HCT116 (cell line): ENCODE data around the gene WDR70. TPM values are rescaled to one million over a fixed set of nuclear protein-coding genes. Genes with fewer than 3 reads are reported as not detected.

ENCODE experiments used
- ATAC-seq: fragments of 200-7000 bp; cut with Tn5 transposase; 2 replicates; pipeline ENCODE4 v1.9.1; 2020; ENCODE audit warnings: mild to moderate bottlenecking, moderate library complexity
- BruUV-seq: library from RNA; stranded (reverse); fragments of 400-500 nt; replicated peaks from 2 replicates; lab custom pipeline; 2021; lab: Mats Ljungman, UMichigan
- CTCF ChIA-PET: fragments of 300-600 bp; sonication (Branson Sonifier 250); formaldehyde crosslinking; loops from one replicate; lab custom pipeline; 2021; ENCODE audit warnings: antibody characterized with exemption; lab: Charles Lee
- POLR2A ChIA-PET: fragments of 300-600, 350-600 bp; sonication (Branson Sonifier 250); formaldehyde crosslinking; loops from one replicate; lab custom pipeline; 2021; ENCODE audit warnings: antibody characterized with exemption; lab: Charles Lee
- RAD21 ChIA-PET, 2 experiments: fragments of 300-600 bp; sonication (Branson Sonifier 250); formaldehyde crosslinking; loops; one replicate each; lab custom pipeline; 2023; ENCODE audit warnings: low total read pairs in 2 of 2; ENCODE audit not compliant: uncharacterized antibody in 2 of 2, unreplicated experiment in 2 of 2, low non-redundant PET in 1 of 2; lab: Charles Lee
- DNase-seq: peaks from one replicate; pipeline ENCODE4 v3.0.0-alpha.2; 2010; ENCODE audit warnings: low read depth, low spot score
- H2AFZ ChIP-seq: fragments of 200-600 bp; shearing (Covaris generic), sonication (generic); 2 replicates; pipeline ENCODE4 v1.6.1; 2017; ENCODE audit warnings: low read depth, mixed run types, mixed read lengths, antibody characterized with exemption, low read length; ENCODE audit not compliant: poor library complexity, severe bottlenecking
- H3K27ac ChIP-seq: 2 replicates; pipeline ENCODE4 v1.5.1; 2012; ENCODE audit warnings: low read depth, low read length
- H3K27me3 ChIP-seq: fragments of 200-600 bp; sonication (generic); 2 replicates; pipeline ENCODE4 v1.6.1; 2016; ENCODE audit warnings: mixed run types, low read length, mixed read lengths; ENCODE audit not compliant: insufficient read depth
- H3K36me3 ChIP-seq, 2 experiments: fragments of 200-500 bp in 1 of 2; fragments of 200-600 bp in 1 of 2; sonication (Bioruptor generic) in 1 of 2; sonication (generic) in 1 of 2; 2 replicates each; pipeline versions ENCODE4 v1.5.1 to v1.6.1; 2014 to 2016; ENCODE audit warnings: low read length in 2 of 2, inconsistent platforms in 1 of 2, mixed read lengths in 1 of 2, mixed run types in 1 of 2; ENCODE audit not compliant: insufficient read depth in 2 of 2, control insufficient read depth in 1 of 2
- H3K4me1 ChIP-seq, 2 experiments: fragments of 200-600 bp in 1 of 2; sonication (generic) in 1 of 2; 2 replicates each; pipeline versions ENCODE4 v1.5.1 to v1.6.1; 2012 to 2017; ENCODE audit warnings: low read length in 2 of 2, inconsistent platforms in 1 of 2, mild to moderate bottlenecking in 1 of 2, mixed read lengths in 1 of 2, mixed run types in 1 of 2, moderate library complexity in 1 of 2; ENCODE audit not compliant: insufficient read depth in 2 of 2, control insufficient read depth in 1 of 2
- H3K4me2 ChIP-seq: fragments of 200-600 bp; sonication (generic); 2 replicates; pipeline ENCODE4 v1.6.1; 2017; ENCODE audit warnings: mixed run types, low read length, mixed read lengths
- H3K4me3 ChIP-seq, 2 experiments: fragments of 200-600 bp in 1 of 2; sonication (generic) in 1 of 2; replicated peaks in 1 of 2; 2 replicates each; pipeline ENCODE4 v1.5.1; 2011 to 2016; ENCODE audit warnings: low read length in 2 of 2, control low read depth in 1 of 2, low read depth in 1 of 2, mild to moderate bottlenecking in 1 of 2, mixed read lengths in 1 of 2, mixed run types in 1 of 2
- H3K79me2 ChIP-seq: fragments of 200-600 bp; sonication (generic); 2 replicates; pipeline ENCODE4 v1.6.1; 2017; ENCODE audit warnings: mild to moderate bottlenecking, mixed run types, low read length, moderate library complexity, mixed read lengths; ENCODE audit not compliant: insufficient read depth
- H3K9ac ChIP-seq: fragments of 200-600 bp; sonication (generic); 2 replicates; pipeline ENCODE4 v1.6.1; 2016; ENCODE audit warnings: low read length, mixed read lengths
- H3K9me2 ChIP-seq: fragments of 200-600 bp; sonication (generic), shearing (Covaris generic); 2 replicates; pipeline ENCODE4 v1.6.1; 2017; ENCODE audit warnings: mixed run types, mild to moderate bottlenecking, moderate library complexity; ENCODE audit not compliant: insufficient read depth
- H3K9me3 ChIP-seq, 2 experiments: fragments of 200-500 bp in 1 of 2; fragments of 200-600 bp in 1 of 2; sonication (Bioruptor generic) in 1 of 2; sonication (generic) in 1 of 2; 2 replicates each; pipeline ENCODE4 v1.6.1; 2014 to 2017; ENCODE audit warnings: low read length in 2 of 2, mixed read lengths in 2 of 2, inconsistent platforms in 1 of 2, low read depth in 1 of 2, mild to moderate bottlenecking in 1 of 2, mixed run types in 1 of 2, moderate library complexity in 1 of 2; ENCODE audit not compliant: control insufficient read depth in 1 of 2, insufficient read depth in 1 of 2
- H4K20me1 ChIP-seq: fragments of 200-600 bp; sonication (generic), shearing (Covaris generic); 2 replicates; pipeline ENCODE4 v1.6.1; 2017; ENCODE audit warnings: mixed run types, mild to moderate bottlenecking, moderate library complexity; ENCODE audit not compliant: insufficient read depth
- CTCF ChIP-seq, 3 experiments: fragments of 200-600 bp in 1 of 3; sonication (generic) in 1 of 3; IDR thresholded peaks in 2 of 3; conservative IDR thresholded peaks in 1 of 3; 2 replicates each; pipeline ENCODE4 v1.5.1; 2012 to 2017; ENCODE audit warnings: low read depth in 2 of 3, low read length in 2 of 3, antibody characterized with exemption in 1 of 3, borderline replicate concordance in 1 of 3, control low read depth in 1 of 3, mild to moderate bottlenecking in 1 of 3, mixed read lengths in 1 of 3, mixed run types in 1 of 3, moderate library complexity in 1 of 3; ENCODE audit not compliant: insufficient read depth in 1 of 3
- REST ChIP-seq: IDR thresholded peaks from 2 replicates; pipeline ENCODE4 v1.6.1; 2012; ENCODE audit warnings: low read depth
- SIN3A ChIP-seq: IDR thresholded peaks from 2 replicates; pipeline ENCODE4 v1.6.1; 2012; ENCODE audit warnings: low read depth
- SP1 ChIP-seq: IDR thresholded peaks from 2 replicates; pipeline ENCODE4 v1.6.1; 2012; ENCODE audit warnings: low read depth
- SRF ChIP-seq: IDR thresholded peaks from 2 replicates; pipeline ENCODE4 v1.6.1; 2012; ENCODE audit warnings: low read depth
- ZFX ChIP-seq: fragments of 450-650 bp; IDR thresholded peaks from 2 replicates; pipeline ENCODE4 v1.6.1; 2017
- intact Hi-C: fragments of 100-400 bp; cut with micrococcal nuclease; formaldehyde crosslinking; loops from 2 replicates; pipeline ENCODE4 v1.10.0; 2022
- total RNA-seq: library from RNA; stranded (reverse); gene quantifications from one replicate; pipeline ENCODE4 v1.2.1, GENCODE V29; 2021; ENCODE audit not compliant: unreplicated experiment

Gene WDR70
- total RNA-seq, 1 experiment from 2014 or later = 31.1 TPM

GRCh38 chr5:37428044-37428443 is 48.9 kb downstream of the WDR70 start:
- Histone ChIP-seq H3K9me3 (no peaks in the 10 kb centered on the region), H3K79me2 (no peaks in the 10 kb centered on the region), H3K9me2 (no peaks in the 10 kb centered on the region), H3K36me3 (no peaks in the 10 kb centered on the region), H2AFZ (no peak overlapping the region), H3K4me2 (no peak overlapping the region), H3K4me1 (no peaks in the 10 kb centered on the region), H4K20me1 (no peaks in the 10 kb centered on the region), H3K27ac (no peak overlapping the region), H3K9ac (no peak overlapping the region), H3K27me3 (no peaks in the 10 kb centered on the region), H3K4me3 (no peak overlapping the region)
- DNase-seq = no peak
- intact Hi-C loops = no loop called here
- TF ChIP-seq SRF = no peak
- ChIA-PET POLR2A (no interaction called here), RAD21 (no interaction called here), CTCF (interaction anchor here (1.8 kb wide), 1 partner anchor 15 kb away, joined by 5 read pairs; no protein-coding TSS in a partner anchor)
- BruUV-seq = no TSS peak
- ATAC-seq = no peak

GRCh38 chr5:37435261-37435660 is 56.1 kb downstream of the WDR70 start:
- H2AFZ ChIP-seq = no peak overlapping the region
- H3K4me3 ChIP-seq = no peak overlapping the region
- H3K4me2 ChIP-seq = no peak overlapping the region
- H4K20me1 ChIP-seq = no peaks in the 10 kb centered on the region
- intact Hi-C loops = no loop called here
- TF ChIP-seq ZFX (no peak), SP1 (no peak), CTCF (IDR thresholded peaks at IDR 0.05 in 2 of 3, conservative IDR thresholded peaks at IDR 0.05 in 1 of 3; ENCODE audit: borderline replicate concordance in 1 of 3, insufficient read depth in 1 of 3, low read depth in 2 of 3, low read length in 2 of 3) (no peak), REST (no peak), SIN3A (no peak)
- H3K27me3 ChIP-seq = no peaks in the 10 kb centered on the region
- no peaks in the 10 kb centered on the region for H3K9me2 ChIP-seq
- no peak overlapping the region for H3K27ac ChIP-seq
- H3K36me3 ChIP-seq = no peaks in the 10 kb centered on the region; a peak in 1 of 4 replicates
- ChIA-PET RAD21 (no interaction called here), CTCF (no interaction called here), POLR2A (no interaction called here)
- no peaks in the 10 kb centered on the region for H3K4me1 ChIP-seq
- H3K9me3 ChIP-seq = no peaks in the 10 kb centered on the region
- no TSS peak for BruUV-seq
- no peaks in the 10 kb centered on the region for H3K79me2 ChIP-seq
- no peak for ATAC-seq
- DNase-seq = no peak
- H3K9ac ChIP-seq = no peak overlapping the region
